ENCODE results near the gene KCNAB1.

DNA sequence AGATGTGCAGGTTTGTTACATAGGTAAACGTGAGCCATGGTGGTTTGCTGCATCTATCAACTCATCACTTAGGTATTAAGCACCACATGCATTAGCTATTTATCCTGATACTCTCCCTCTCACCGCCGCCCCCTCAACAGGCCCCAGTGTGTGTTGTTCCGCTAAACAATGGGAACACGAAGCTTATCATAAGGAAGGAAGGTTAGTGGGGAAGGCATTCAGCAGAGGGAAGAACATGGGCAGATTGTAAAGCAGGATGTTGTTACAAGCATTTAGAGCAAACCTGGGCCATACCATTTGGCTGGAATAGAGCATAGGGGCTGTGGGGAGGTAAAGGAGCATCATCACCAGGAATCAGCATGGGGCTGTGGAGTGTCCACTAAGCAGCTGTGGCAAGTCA, 322.7 kb downstream of the KCNAB1 start:
- TF ChIP-seq, protein P1, sequence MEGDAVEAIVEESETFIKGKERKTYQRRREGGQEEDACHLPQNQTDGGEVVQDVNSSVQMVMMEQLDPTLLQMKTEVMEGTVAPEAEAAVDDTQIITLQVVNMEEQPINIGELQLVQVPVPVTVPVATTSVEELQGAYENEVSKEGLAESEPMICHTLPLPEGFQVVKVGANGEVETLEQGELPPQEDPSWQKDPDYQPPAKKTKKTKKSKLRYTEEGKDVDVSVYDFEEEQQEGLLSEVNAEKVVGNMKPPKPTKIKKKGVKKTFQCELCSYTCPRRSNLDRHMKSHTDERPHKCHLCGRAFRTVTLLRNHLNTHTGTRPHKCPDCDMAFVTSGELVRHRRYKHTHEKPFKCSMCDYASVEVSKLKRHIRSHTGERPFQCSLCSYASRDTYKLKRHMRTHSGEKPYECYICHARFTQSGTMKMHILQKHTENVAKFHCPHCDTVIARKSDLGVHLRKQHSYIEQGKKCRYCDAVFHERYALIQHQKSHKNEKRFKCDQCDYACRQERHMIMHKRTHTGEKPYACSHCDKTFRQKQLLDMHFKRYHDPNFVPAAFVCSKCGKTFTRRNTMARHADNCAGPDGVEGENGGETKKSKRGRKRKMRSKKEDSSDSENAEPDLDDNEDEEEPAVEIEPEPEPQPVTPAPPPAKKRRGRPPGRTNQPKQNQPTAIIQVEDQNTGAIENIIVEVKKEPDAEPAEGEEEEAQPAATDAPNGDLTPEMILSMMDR (IDR thresholded peaks at IDR 0.05; ENCODE audit: control extremely low read depth in 1 of 3, insufficient read depth in 1 of 3, low read depth in 1 of 3, low read length in 3 of 3), result no peak
- TF ChIP-seq PHF8 (conservative IDR thresholded peaks at IDR 0.05; ENCODE audit: low read depth, low read length), result no peak
- no peak for TF ChIP-seq MAX (IDR thresholded peaks at IDR 0.05)
- TF ChIP-seq SIN3A (conservative IDR thresholded peaks at IDR 0.05 in 1 of 2, IDR thresholded peaks at IDR 0.05 in 1 of 2; ENCODE audit: low read depth in 1 of 2, low read length in 2 of 2), result no peak

Measured in H1 (cell line).